Nephron (organoid): Measurements from ENCODE around the gene PWWP2A.

Experiments used
- H3K27ac Mint-ChIP-seq, 3 experiments: 2 replicates each; pipeline ENCODE4 v1.8.0; 2020; ENCODE audit warnings: mixed read lengths in 3 of 3, mild to moderate bottlenecking in 2 of 3, moderate library complexity in 1 of 3
- H3K27me3 Mint-ChIP-seq: 2 replicates; pipeline ENCODE4 v1.8.0; 2021; ENCODE audit warnings: low read depth, mild to moderate bottlenecking, moderate library complexity, mixed read lengths
- H3K36me3 Mint-ChIP-seq: 2 replicates; pipeline ENCODE4 v1.8.0; 2020; ENCODE audit warnings: low read depth, mixed read lengths
- H3K4me1 Mint-ChIP-seq: 2 replicates; pipeline ENCODE4 v1.8.0; 2020; ENCODE audit warnings: mixed read lengths
- H3K4me3 Mint-ChIP-seq, 3 experiments: 2 replicates each; pipeline ENCODE4 v1.8.0; 2020; ENCODE audit warnings: mild to moderate bottlenecking in 3 of 3, mixed read lengths in 3 of 3, moderate library complexity in 2 of 3
- H3K9me3 Mint-ChIP-seq: 2 replicates; pipeline ENCODE4 v1.8.0; 2020; ENCODE audit warnings: mixed read lengths
- TF ChIP-seq, protein P1 (sequence below), 3 experiments: fragments of 200-600 bp; sonication (generic); IDR thresholded peaks; one replicate each; pipeline ENCODE4 v1.5.0; 2021; ENCODE audit warnings: antibody characterized with exemption in 3 of 3; ENCODE audit not compliant: unreplicated experiment in 3 of 3

The PWWP2A gene

DNA sequence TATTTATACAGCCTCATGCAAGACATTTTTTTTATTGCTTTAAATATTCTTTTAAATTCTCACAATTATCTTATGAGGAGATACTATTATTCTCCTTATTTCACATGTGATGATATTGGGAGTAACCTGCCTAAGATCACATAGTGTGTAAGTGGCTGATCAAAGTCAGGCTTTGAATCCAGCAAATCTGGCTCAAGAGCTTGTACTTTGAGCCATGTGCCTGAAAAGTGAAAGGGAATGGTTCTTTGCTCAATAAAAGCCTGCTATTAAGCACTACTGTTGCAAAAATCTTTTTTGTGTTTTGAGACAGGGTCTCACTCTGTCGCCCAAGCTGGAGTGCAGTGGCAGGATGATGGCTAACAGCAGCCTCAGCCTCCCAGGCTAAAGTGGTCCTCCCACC, 35.1 kb downstream of the PWWP2A start:
- peaks cover 13% of the 10 kb centered on the region for H3K4me1 Mint-ChIP-seq
- H3K27ac Mint-ChIP-seq = no peak overlapping the region
- H3K27me3 Mint-ChIP-seq = no peaks in the 10 kb centered on the region
- no peaks in the 10 kb centered on the region for H3K9me3 Mint-ChIP-seq
- H3K36me3 Mint-ChIP-seq = peaks cover 5% of the 10 kb centered on the region
- H3K4me3 Mint-ChIP-seq = no peak overlapping the region
- TF ChIP-seq, protein P1, sequence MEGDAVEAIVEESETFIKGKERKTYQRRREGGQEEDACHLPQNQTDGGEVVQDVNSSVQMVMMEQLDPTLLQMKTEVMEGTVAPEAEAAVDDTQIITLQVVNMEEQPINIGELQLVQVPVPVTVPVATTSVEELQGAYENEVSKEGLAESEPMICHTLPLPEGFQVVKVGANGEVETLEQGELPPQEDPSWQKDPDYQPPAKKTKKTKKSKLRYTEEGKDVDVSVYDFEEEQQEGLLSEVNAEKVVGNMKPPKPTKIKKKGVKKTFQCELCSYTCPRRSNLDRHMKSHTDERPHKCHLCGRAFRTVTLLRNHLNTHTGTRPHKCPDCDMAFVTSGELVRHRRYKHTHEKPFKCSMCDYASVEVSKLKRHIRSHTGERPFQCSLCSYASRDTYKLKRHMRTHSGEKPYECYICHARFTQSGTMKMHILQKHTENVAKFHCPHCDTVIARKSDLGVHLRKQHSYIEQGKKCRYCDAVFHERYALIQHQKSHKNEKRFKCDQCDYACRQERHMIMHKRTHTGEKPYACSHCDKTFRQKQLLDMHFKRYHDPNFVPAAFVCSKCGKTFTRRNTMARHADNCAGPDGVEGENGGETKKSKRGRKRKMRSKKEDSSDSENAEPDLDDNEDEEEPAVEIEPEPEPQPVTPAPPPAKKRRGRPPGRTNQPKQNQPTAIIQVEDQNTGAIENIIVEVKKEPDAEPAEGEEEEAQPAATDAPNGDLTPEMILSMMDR (IDR thresholded peaks at IDR 0.05; ENCODE audit: unreplicated experiment in 3 of 3) = no peak

DNA sequence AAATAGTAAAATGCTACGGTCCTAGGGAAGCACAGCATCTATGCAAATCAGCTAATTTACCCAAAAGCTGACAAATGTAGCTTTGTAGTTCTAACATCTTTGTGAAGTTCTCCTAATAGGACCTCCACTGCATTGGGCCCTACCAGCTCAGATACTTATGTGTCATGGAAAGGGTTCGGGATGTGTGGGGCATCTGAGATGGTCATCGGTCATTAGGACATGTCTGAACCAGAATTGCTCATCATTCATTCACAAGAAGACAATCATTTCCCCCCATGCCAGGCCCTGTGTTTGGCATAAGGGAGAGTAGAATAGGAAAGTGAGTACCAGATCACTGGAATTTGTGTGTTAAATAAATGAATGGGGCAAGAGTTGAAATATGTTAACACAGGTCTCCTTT, 35.7 kb downstream of the PWWP2A start:
- H3K27me3 Mint-ChIP-seq = no peaks in the 10 kb centered on the region
- H3K27ac Mint-ChIP-seq = peak overlapping the region; percentile 55 to 81 (median 73)
- H3K4me3 Mint-ChIP-seq = no peak overlapping the region
- TF ChIP-seq, protein P1 (IDR thresholded peaks at IDR 0.05; ENCODE audit: unreplicated experiment in 3 of 3) = no peak
- no peaks in the 10 kb centered on the region for H3K9me3 Mint-ChIP-seq
- peaks cover 13% of the 10 kb centered on the region for H3K4me1 Mint-ChIP-seq
- peaks cover 9% of the 10 kb centered on the region for H3K36me3 Mint-ChIP-seq

- no peaks in the 10 kb centered on the region for H3K9me3 Mint-ChIP-seq
- H3K36me3 Mint-ChIP-seq = peaks cover 15% of the 10 kb centered on the region
- TF ChIP-seq, protein P1 (IDR thresholded peaks at IDR 0.05; ENCODE audit: unreplicated experiment in 3 of 3) = no peak
- peak overlapping the region; percentile 55 to 81 (median 73) for H3K27ac Mint-ChIP-seq
- no peak overlapping the region for H3K4me3 Mint-ChIP-seq
- no peaks in the 10 kb centered on the region for H3K27me3 Mint-ChIP-seq
- H3K4me1 Mint-ChIP-seq = peaks cover 13% of the 10 kb centered on the region
Measured at GRCh38 chr5:160082614-160083500, 36.4 kb downstream of the PWWP2A start.

GRCh38 chr5:160081495-160081894, 37.8 kb downstream of the PWWP2A start:
- Mint-ChIP-seq H3K4me1 (peaks cover 13% of the 10 kb centered on the region), H3K9me3 (no peaks in the 10 kb centered on the region), H3K4me3 (no peak overlapping the region), H3K27ac (no peak overlapping the region), H3K36me3 (peaks cover 23% of the 10 kb centered on the region), H3K27me3 (no peaks in the 10 kb centered on the region)
- TF ChIP-seq, protein P1 (IDR thresholded peaks at IDR 0.05; ENCODE audit: unreplicated experiment in 3 of 3) = no peak

DNA sequence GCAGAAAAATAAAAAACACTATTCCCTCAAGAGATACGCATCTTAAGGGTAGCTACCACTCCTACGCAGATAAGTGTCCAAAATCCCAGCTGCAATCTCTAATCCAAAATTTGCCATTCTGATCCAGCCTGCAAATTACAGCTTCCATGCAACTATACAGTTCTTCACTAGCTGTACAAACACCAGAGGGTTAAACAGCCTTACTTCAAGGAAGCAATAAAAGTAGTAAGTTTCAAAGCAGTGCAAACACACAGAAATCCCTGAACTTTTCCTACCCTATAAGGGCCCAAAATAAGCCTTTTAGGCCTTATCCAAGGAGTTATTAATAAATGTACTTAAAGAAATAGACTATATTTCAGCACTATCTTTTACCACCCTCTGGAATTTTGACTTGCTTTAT, 39.5 kb downstream of the PWWP2A start:
- Mint-ChIP-seq H3K27me3 (no peaks in the 10 kb centered on the region), H3K9me3 (no peaks in the 10 kb centered on the region), H3K36me3 (peaks cover 30% of the 10 kb centered on the region), H3K4me1 (peaks cover 13% of the 10 kb centered on the region), H3K27ac (no peak overlapping the region), H3K4me3 (no peak overlapping the region)
- TF ChIP-seq, protein P1 (IDR thresholded peaks at IDR 0.05; ENCODE audit: unreplicated experiment in 3 of 3) = no peak

GRCh38 chr5:160076997-160077396, 42.3 kb downstream of the PWWP2A start:
- H3K27ac Mint-ChIP-seq = no peak overlapping the region
- TF ChIP-seq, protein P1 (IDR thresholded peaks at IDR 0.05; ENCODE audit: unreplicated experiment in 3 of 3) = no peak
- H3K4me3 Mint-ChIP-seq = no peak overlapping the region
- H3K4me1 Mint-ChIP-seq = no peaks in the 10 kb centered on the region
- H3K9me3 Mint-ChIP-seq = no peaks in the 10 kb centered on the region
- H3K27me3 Mint-ChIP-seq = no peaks in the 10 kb centered on the region
- peaks cover 30% of the 10 kb centered on the region for H3K36me3 Mint-ChIP-seq
